Stimulated activated CD4-positive, alpha-beta T cell treated with anti-CD3 and anti-CD28 coated beads, Interleukin-1b, Interleukin-23, amount 100 ng/mL, for 48 hours (primary cell): ENCODE results near the gene HSDL2.
"Not testable (repeated sequence)": the region's sequence is repeated elsewhere in the genome, so short reads cannot be mapped to it uniquely, and the experiment has no call there.

Experiments
- DNase-seq: peaks from one replicate; pipeline ENCODE4 v3.0.0-alpha.2; 2020

Gene HSDL2

DNA sequence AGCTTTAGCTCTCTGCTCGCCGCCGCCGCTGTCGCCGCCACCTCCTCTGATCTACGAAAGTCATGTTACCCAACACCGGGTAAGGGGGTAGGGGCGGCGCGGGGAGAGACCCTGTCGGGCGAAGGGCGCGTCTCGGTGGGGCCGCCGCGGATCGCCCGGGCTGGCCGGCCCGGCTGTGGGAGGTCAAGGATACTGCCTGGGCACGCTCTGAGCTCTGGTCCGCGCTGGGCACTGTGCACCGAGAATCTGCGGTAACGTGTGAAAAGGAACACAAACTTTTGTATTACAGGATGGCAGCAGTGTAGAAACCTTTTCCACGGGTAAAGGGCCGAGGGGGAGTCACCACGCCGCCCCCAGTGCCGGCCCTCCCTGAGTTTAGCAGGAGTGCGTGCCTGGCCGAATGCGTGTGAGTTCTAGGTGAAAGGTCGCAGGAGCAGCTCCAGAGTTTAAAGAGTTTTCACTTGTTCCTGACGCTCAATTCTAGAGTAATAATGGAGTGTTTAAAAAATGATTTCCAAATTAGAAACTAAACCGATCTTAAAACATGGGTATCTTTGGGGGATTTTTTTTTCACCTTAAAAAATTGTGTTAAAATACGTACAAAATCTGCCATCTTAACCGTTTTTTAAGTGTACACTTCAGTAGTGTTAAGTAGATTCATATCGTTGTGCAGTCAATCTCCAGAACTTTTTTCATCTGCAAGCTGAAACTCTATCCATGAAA lies at the start of gene HSDL2:
Gene HSDL2, plus strand, starts transcription at position 7 of the 723 bp plus-strand sequence. Its CDS starts 56 bp downstream, at position 63.
- DNase-seq = peak; percentile 15

DNA sequence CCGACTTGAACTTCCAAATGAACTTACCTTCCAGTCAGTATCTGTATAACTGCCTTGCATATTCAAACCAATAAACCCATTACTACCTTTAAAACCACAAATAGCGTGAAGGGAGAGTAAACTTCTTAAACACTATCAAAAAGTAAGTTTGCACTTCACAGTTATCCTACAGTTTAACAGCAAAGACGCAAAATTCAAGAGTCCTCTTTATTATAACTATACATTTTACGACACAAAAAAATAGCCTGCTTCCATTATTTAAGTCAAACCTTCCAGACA lies 48.3 kb upstream of the HSDL2 start:
- DNase-seq = no peak

- no peak for DNase-seq
Observed at GRCh38 chr9:112332214-112332613, 47.7 kb upstream of the HSDL2 start.

DNA sequence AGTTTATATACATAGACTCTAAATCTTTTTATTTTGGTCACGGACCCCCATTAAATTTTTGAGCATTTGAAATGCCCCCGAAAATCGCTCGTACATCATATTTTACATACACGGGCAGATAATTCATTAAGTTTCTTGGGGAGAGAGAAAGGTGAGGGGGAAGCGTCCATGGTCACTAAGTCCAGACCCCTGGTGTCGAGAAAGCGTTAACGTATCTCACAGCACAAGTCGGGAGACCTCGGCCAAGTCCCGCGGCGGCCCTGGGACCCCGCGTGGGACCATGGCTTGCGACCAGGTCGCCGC lies 47.3 kb upstream of the HSDL2 start:
- DNase-seq = no peak

DNA sequence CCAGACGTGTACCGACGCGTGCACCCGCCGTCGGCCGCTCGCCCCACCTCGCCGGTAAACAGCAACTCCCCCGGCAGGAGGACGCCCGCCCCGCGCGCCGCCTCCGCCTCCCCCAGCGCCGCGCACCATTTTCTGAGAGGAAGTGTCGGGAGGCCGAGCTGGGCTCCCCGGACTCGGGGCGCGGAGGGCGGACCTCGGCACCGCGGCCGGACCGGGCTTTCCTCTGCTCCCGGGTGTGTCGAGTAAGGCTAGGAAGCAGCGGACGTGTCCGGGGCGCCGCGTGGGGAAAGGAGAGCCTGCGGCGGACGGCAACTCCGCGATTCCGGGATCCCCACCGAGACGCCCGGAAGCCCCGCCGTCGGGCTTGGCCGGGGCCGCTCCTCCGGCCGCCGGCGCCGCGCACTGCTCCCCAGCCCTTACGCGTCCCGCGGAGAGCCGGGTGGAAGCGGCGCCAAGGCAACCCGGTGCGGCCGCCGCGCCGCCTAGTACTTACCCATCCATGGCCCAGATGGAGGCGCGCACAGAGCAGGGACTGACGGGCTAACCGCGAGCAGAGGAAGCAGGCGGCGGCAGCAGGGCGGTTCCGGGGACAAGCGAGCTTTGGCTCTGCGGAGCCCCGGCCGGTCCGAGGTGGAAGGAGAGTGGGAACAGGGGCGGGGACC lies 46.8 kb upstream of the HSDL2 start, which contains the start of gene PTBP3:
Gene PTBP3, minus strand, starts transcription at position 643 of the 662 bp plus-strand sequence. CDS start 35,754 bp downstream, outside the sequence.
- DNase-seq = peak; percentile 75

GRCh38 chr9:112333639-112334431 lies 46.1 kb upstream of the HSDL2 start:
- peak; percentile 93 for DNase-seq

DNA sequence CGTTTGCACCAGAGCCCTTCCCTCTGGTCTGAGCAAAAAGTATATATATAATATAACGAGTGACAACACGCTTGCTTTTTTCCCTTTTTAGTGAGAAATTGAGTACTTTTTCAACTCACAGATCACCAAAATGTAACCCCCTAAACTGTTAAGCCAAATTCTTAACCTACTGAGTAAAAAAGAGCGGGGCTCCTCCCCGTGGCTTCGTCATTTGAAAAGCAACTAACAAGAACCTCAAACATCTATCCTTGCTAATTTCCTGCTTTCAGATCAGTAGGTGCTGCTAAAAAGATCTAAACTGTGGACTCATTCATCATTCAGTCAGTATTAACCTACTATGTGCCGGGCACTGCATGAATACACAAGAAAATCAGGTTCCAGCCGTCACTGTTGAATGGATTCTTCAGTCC lies 45.5 kb upstream of the HSDL2 start:
- peak; percentile 53 for DNase-seq

DNA sequence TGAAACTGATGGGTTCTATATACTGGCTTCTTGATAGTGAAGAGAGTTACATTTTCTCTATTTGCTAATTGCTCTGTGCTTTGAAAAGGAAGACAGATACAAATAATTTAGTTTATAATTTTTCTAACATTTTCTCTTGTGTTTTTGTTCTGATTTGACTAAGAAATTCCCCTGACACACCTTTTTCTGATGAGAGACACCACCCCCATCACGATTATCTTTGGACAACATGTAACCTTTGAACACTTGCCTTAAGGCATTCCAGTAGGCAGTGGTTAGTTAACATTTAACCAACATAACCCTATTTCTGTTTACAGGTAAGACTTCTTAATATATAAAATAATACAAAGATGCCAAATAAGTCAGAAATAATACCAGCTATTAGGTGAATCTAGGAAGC lies 42.4 kb upstream of the HSDL2 start:
- DNase-seq = no peak

- no peak for DNase-seq
Observed at GRCh38 chr9:112338561-112338960, 41.3 kb upstream of the HSDL2 start.

GRCh38 chr9:112339886-112340285 lies 40.0 kb upstream of the HSDL2 start:
- no peak for DNase-seq

DNA sequence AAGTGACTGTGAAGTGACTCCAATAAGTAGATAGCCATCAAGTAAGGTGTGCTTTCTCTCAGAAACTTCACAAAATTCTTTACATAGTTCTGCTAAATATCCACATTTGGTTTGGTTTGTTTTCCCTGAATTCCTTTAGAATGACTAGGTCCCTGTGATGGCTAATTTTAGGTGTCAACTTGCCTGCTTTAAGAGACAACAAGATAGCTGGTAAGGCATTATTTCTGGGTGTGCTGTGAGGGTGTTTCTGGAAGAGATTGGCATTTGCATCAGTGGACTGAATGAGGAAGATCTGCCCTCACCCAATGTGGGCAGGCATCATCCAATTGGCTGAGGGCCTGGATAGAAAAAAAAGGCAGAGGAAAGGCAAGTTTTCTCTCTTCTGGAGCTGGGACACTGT lies 38.2 kb upstream of the HSDL2 start:
- DNase-seq = no peak

- peak; percentile 83 for DNase-seq
Observed at GRCh38 chr9:112348257-112349007, 31.5 kb upstream of the HSDL2 start.

- DNase-seq = no peak
Observed at GRCh38 chr9:112349008-112349333, 30.9 kb upstream of the HSDL2 start.

DNA sequence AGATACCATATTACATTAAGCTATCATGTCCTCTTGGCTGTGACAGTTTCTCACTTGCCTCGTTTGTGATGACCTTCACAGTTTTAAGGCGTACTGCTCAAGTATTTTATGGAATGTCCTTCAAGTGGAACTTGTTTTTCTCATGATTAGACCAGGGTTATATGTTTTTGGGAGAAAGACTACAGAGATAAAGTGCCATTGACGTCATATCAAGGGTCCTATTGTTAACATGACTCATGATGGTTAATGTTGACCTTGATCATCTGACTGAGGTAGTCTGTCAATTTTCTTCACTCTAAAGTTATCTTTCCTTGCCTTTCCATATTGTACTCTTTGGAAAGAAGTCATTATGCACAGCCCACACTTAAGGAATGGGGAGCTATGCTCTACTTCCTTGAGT lies 28.7 kb upstream of the HSDL2 start:
- no peak for DNase-seq

DNA sequence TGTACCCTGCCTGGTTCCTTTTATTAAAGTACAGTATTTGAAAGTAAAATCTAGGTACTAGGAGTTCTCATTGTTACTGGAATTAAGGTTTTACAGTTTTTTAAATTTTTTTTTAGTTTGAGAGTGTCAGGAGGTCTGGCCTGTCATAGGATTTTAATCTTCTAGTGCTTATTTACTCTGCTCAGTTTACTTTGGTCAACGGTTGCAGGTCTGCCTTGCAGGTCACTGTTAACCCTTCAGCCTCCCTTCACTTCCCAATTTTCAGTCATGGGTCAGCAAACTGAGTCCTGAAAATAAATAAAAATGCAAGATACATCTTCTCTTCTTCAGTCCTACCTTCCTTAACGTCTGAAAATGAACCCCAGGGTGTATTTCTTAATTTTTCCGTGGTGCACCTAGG lies 27.7 kb upstream of the HSDL2 start:
- no peak for DNase-seq

DNA sequence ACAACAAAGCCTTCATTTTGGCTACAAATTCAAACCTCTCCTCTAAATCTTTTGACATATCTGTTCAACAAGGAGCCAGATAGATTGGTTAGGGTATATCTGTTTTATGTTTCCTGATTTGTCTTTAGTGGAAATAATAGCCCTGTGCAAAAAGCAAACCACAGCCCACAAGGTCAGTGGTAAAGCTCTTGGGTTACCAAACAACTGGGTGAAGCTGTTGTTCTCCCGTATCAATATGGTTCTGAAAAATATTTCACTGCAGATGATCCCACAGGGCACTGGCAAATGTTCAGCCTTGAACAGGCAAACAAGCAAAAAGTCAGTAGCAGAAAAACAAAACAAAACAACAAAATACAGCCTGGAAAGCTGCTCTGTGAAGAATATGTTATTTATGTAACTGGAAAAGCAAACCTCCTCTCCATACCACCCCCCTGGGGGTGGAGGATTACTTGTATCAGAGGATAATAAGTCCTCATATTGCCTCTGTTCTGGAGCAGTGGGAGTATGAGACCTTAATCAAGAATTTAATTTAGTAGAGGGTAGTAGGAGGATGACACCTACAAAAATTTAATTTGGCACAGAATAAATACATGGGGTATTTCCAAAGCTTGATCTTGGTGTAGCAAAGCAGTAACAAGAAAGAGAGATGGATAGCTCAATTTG lies 25.7 kb upstream of the HSDL2 start:
- DNase-seq = no peak

GRCh38 chr9:112355427-112355897 lies 24.4 kb upstream of the HSDL2 start:
- DNase-seq = no peak

GRCh38 chr9:112360047-112360804 lies 19.7 kb upstream of the HSDL2 start:
- DNase-seq = no peak

GRCh38 chr9:112361601-112362000 lies 18.3 kb upstream of the HSDL2 start:
- no peak for DNase-seq

- DNase-seq = no peak
Observed at GRCh38 chr9:112364761-112365160, 15.1 kb upstream of the HSDL2 start.

- DNase-seq = not testable (repeated sequence)
Observed at GRCh38 chr9:112365257-112365656, 14.7 kb upstream of the HSDL2 start.

DNA sequence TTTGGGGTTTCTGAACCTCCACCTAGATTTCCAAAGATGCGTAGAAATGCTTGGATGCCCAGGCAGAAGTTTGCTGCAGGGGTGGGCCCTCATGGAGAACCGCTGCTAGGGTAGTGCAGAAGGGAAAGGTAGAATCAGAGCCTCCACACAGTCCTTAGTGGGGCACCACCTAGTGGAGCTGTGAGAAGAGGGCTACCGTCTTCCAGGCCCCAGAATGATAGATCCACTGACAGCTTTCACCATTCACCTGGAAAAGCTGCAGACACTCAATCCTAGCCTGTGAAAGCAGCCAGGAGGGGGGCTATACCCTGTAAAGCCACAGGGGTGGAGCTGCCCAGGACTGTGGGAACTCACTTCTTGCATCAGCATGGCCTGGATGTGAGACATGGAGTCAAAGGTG lies 13.3 kb upstream of the HSDL2 start:
- no peak for DNase-seq
